Liver (tissue), 3 donors: ENCODE results near the gene MINDY1.

ENCODE experiments used
- CTCF ChIP-seq: fragments of 150-350 bp; IDR thresholded peaks from 2 replicates; pipeline ENCODE4 v1.5.1; 2017; ENCODE audit warnings: improper control_type of control experiment, low read depth, low read length; ENCODE audit not compliant: missing input control
- JUND ChIP-seq, 2 donors: IDR thresholded peaks; 2 replicates each; pipeline ENCODE4 v1.6.1; 2016; ENCODE audit warnings: antibody characterized with exemption in 2 of 2
- MAX ChIP-seq: IDR thresholded peaks from 2 replicates; pipeline ENCODE4 v1.6.1; 2016; ENCODE audit warnings: antibody characterized with exemption
- REST ChIP-seq: IDR thresholded peaks from 2 replicates; pipeline ENCODE4 v1.6.1; 2016; ENCODE audit warnings: antibody characterized with exemption, mild to moderate bottlenecking
- SP1 ChIP-seq: IDR thresholded peaks from 2 replicates; pipeline ENCODE4 v1.6.1; 2018; ENCODE audit warnings: antibody characterized with exemption, mild to moderate bottlenecking
- TAF1 ChIP-seq: conservative IDR thresholded peaks from 2 replicates; pipeline ENCODE4 v1.6.1; 2016; ENCODE audit warnings: antibody characterized with exemption, mild to moderate bottlenecking
- donor health status: healthy.
- donor health status: healthy.

GRCh38 chr1:150970808-150971582 is 35.7 kb downstream of the MINDY1 start:
- peak; percentile 89 for TF ChIP-seq MAX
- no peak for TF ChIP-seq TAF1
- TF ChIP-seq JUND (IDR thresholded peaks at IDR 0.05), result peak; percentile 88 to 96
- no peak for TF ChIP-seq CTCF
- TF ChIP-seq SP1, result peak; percentile 97
- peak; percentile 80 for TF ChIP-seq REST
